Keratinocyte (primary cell): ENCODE results near the gene NKX1-2. TPM values are rescaled to one million over a fixed set of nuclear protein-coding genes. Genes with fewer than 3 reads are reported as not detected.

Experiments used
- DNase-seq: peaks from one replicate; pipeline ENCODE4 v3.0.0-alpha.2; 2011; ENCODE audit warnings: low read depth, missing footprints, low spot score
- FAIRE-seq: peaks from 2 replicates; lab custom pipeline; 2011; peaks lifted over from hg19 to GRCh38; lab: Jason Lieb, UNC
- H2AFZ ChIP-seq: 2 replicates; pipeline ENCODE4 v1.6.0; 2012; ENCODE audit warnings: low read length, control low read depth, inconsistent platforms; ENCODE audit not compliant: control insufficient read depth
- H3K27ac ChIP-seq: 2 replicates; pipeline ENCODE4 v1.5.1; 2011; ENCODE audit warnings: low read length; ENCODE audit not compliant: control insufficient read depth, insufficient read depth
- H3K27me3 ChIP-seq: 3 replicates; pipeline ENCODE4 v1.6.0; 2011; ENCODE audit warnings: low read length; ENCODE audit not compliant: control insufficient read depth, insufficient read depth; ENCODE audit errors: extremely low read depth
- H3K36me3 ChIP-seq, 2 experiments: 2 replicates in 1 of 2; 3 replicates in 1 of 2; pipeline ENCODE4 v1.5.1; 2011; ENCODE audit warnings: low read length in 2 of 2, mild to moderate bottlenecking in 1 of 2; ENCODE audit not compliant: control insufficient read depth in 2 of 2, insufficient read depth in 2 of 2; ENCODE audit errors: extremely low read depth in 1 of 2
- H3K4me1 ChIP-seq: 3 replicates; pipeline ENCODE4 v1.5.1; 2011; ENCODE audit warnings: low read length; ENCODE audit not compliant: control insufficient read depth, insufficient read depth; ENCODE audit errors: extremely low read depth
- H3K4me2 ChIP-seq: 3 replicates; pipeline ENCODE4 v1.6.0; 2011; ENCODE audit warnings: low read depth, low read length; ENCODE audit not compliant: control insufficient read depth, insufficient read depth; ENCODE audit errors: extremely low read depth
- H3K4me3 ChIP-seq, 3 experiments: fragments of 200-600 bp in 1 of 3; sonication (generic) in 1 of 3; 2 replicates in 2 of 3; 3 replicates in 1 of 3; pipeline ENCODE4 v1.5.1; 2011 to 2016; ENCODE audit warnings: low read length in 3 of 3, mild to moderate bottlenecking in 3 of 3, control low read depth in 2 of 3, inconsistent platforms in 1 of 3, low read depth in 1 of 3, mixed read lengths in 1 of 3, mixed run types in 1 of 3, moderate library complexity in 1 of 3; ENCODE audit not compliant: control insufficient read depth in 2 of 3, insufficient read depth in 2 of 3; ENCODE audit errors: extremely low read depth in 1 of 3
- H3K79me2 ChIP-seq: 2 replicates; pipeline ENCODE4 v1.6.0; 2012; ENCODE audit warnings: low read length; ENCODE audit not compliant: control insufficient read depth, insufficient read depth
- H3K9ac ChIP-seq: 3 replicates; pipeline ENCODE4 v1.6.0; 2011; ENCODE audit warnings: low read length; ENCODE audit not compliant: control insufficient read depth, insufficient read depth; ENCODE audit errors: extremely low read depth
- H3K9me1 ChIP-seq: 3 replicates; pipeline ENCODE4 v1.6.0; 2011; ENCODE audit warnings: low read length; ENCODE audit not compliant: control insufficient read depth, insufficient read depth; ENCODE audit errors: extremely low read depth
- H3K9me3 ChIP-seq: 2 replicates; pipeline ENCODE4 v1.5.1; 2012; ENCODE audit warnings: low read depth, low read length; ENCODE audit not compliant: control insufficient read depth
- H4K20me1 ChIP-seq: 3 replicates; pipeline ENCODE4 v1.6.0; 2011; ENCODE audit warnings: low read length; ENCODE audit not compliant: control insufficient read depth, insufficient read depth; ENCODE audit errors: extremely low read depth
- CTCF ChIP-seq, 3 experiments: IDR thresholded peaks in 1 of 3; conservative IDR thresholded peaks in 1 of 3; optimal IDR thresholded peaks in 1 of 3; 2 replicates in 2 of 3; 3 replicates in 1 of 3; pipeline versions ENCODE3 to v1.5.1; 2011; ENCODE audit warnings: low read length in 3 of 3, mild to moderate bottlenecking in 3 of 3, moderate library complexity in 2 of 3, control low read depth in 1 of 3, inconsistent platforms in 1 of 3; ENCODE audit not compliant: insufficient read depth in 2 of 3; ENCODE audit errors: extremely low read depth in 1 of 3
- EZH2 ChIP-seq: IDR thresholded peaks from one replicate; pipeline ENCODE4 v1.6.1; 2012; ENCODE audit warnings: inconsistent platforms, mild to moderate bottlenecking, low read length, moderate library complexity
- dilution Hi-C: fragments of 300-500 bp; cut with MboI; formaldehyde crosslinking; loops from one replicate; pipeline ENCODE4 v1.7.0; 2020; ENCODE audit warnings: low sequenced_read_pairs; ENCODE audit not compliant: extremely low pct_ligation_motif_present
- polyA plus RNA-seq, 5 experiments: library from polyadenylated mRNA; depleted of rRNA in 3 of 5; stranded (reverse) in 3 of 5; stranded (forward) in 1 of 5; unstranded in 1 of 5; fragments of >200 nt; gene quantifications; 1 replicate in 1 of 5; 2 replicates in 3 of 5; 3 replicates in 1 of 5; pipeline versions ENCODE4 v1.2.1 to v1.2.3, GENCODE V29; 2011 to 2012; ENCODE audit warnings: missing spikeins in 2 of 5, low read depth in 1 of 5, low replicate concordance in 1 of 5

Gene NKX1-2
- polyA plus RNA-seq, 1 donor (not counting 4 experiments of a cell fraction or from before 2014, with no cell fraction given) = 1.9 TPM

- no peak overlapping the region for H2AFZ ChIP-seq
- no peaks in the 10 kb centered on the region for H3K79me2 ChIP-seq
- no peaks in the 10 kb centered on the region for H4K20me1 ChIP-seq
- no peaks in the 10 kb centered on the region for H3K9me3 ChIP-seq
- no peaks in the 10 kb centered on the region for H3K9me1 ChIP-seq
- DNase-seq (no peak), FAIRE-seq (no peak)
- no peak overlapping the region for H3K4me3 ChIP-seq
- H3K36me3 ChIP-seq = peaks cover 0 to 9% of the 10 kb centered on the region in 2 experiments
- H3K27ac ChIP-seq = no peak overlapping the region
- no peak overlapping the region for H3K4me2 ChIP-seq
- dilution Hi-C loops = no loop called here
- no peak for TF ChIP-seq CTCF (optimal IDR thresholded peaks at IDR 0.05 in 1 of 3, IDR thresholded peaks at IDR 0.05 in 1 of 3, conservative IDR thresholded peaks at IDR 0.05 in 1 of 3; ENCODE audit: extremely low read depth in 1 of 3, insufficient read depth in 2 of 3, low read length in 3 of 3)
- no peak for TF ChIP-seq EZH2
- no peak overlapping the region for H3K9ac ChIP-seq
- H3K27me3 ChIP-seq = no peaks in the 10 kb centered on the region
- H3K4me1 ChIP-seq = no peaks in the 10 kb centered on the region
Observed at GRCh38 chr10:124495162-124495561, 45.3 kb upstream of the NKX1-2 start.

- H3K4me2 ChIP-seq = no peak overlapping the region
- H3K4me1 ChIP-seq = no peaks in the 10 kb centered on the region
- no peaks in the 10 kb centered on the region for H3K27me3 ChIP-seq
- no peaks in the 10 kb centered on the region for H4K20me1 ChIP-seq
- H3K79me2 ChIP-seq = no peaks in the 10 kb centered on the region
- DNase-seq (no peak), FAIRE-seq (no peak)
- no peak overlapping the region for H3K9ac ChIP-seq
- H2AFZ ChIP-seq = no peak overlapping the region
- no peak overlapping the region for H3K4me3 ChIP-seq
- dilution Hi-C loops = no loop called here
- H3K27ac ChIP-seq = no peak overlapping the region
- H3K9me1 ChIP-seq = no peaks in the 10 kb centered on the region
- no peaks in the 10 kb centered on the region for H3K9me3 ChIP-seq
- peaks cover 0 to 12% of the 10 kb centered on the region in 2 experiments for H3K36me3 ChIP-seq
- no peak for TF ChIP-seq EZH2
- no peak for TF ChIP-seq CTCF (optimal IDR thresholded peaks at IDR 0.05 in 1 of 3, IDR thresholded peaks at IDR 0.05 in 1 of 3, conservative IDR thresholded peaks at IDR 0.05 in 1 of 3; ENCODE audit: extremely low read depth in 1 of 3, insufficient read depth in 2 of 3, low read length in 3 of 3)
Observed at GRCh38 chr10:124494046-124494807, 44.4 kb upstream of the NKX1-2 start.
